CD14-positive monocyte (primary cell): ENCODE results near the gene TMEM132C. TPM values are rescaled to one million over a fixed set of nuclear protein-coding genes. Genes with fewer than 3 reads are reported as not detected.

Experiments
- DNase-seq, 3 donors: peaks; one replicate each; pipeline ENCODE4 v3.0.0-alpha.2; 2011 to 2022
- H2AFZ ChIP-seq: 2 replicates; pipeline ENCODE4 v1.6.0; 2012; ENCODE audit warnings: mild to moderate bottlenecking, low read depth, low read length, inconsistent platforms; ENCODE audit not compliant: insufficient read depth, poor library complexity, severe bottlenecking
- H3K27ac ChIP-seq, 2 donors: 1 replicate in 1 of 2; 2 replicates in 1 of 2; pipeline ENCODE4 v1.5.1; 2012 to 2013; ENCODE audit warnings: low read length in 2 of 2, control low read depth in 1 of 2, inconsistent platforms in 1 of 2, low read depth in 1 of 2, mild to moderate bottlenecking in 1 of 2
- H3K27me3 ChIP-seq, 2 donors: one replicate each; pipeline versions ENCODE4 v1.6.0 to v1.6.1; 2011 to 2013; ENCODE audit warnings: low read length in 2 of 2; ENCODE audit not compliant: control insufficient read depth in 2 of 2, insufficient read depth in 2 of 2
- H3K36me3 ChIP-seq, 2 donors: replicated peaks in 1 of 2; 1 replicate in 1 of 2; 2 replicates in 1 of 2; pipeline versions ENCODE4 v1.5.1 to v1.6.1; 2012 to 2013; ENCODE audit warnings: low read length in 2 of 2, control low read depth in 1 of 2, inconsistent platforms in 1 of 2, mild to moderate bottlenecking in 1 of 2; ENCODE audit not compliant: insufficient read depth in 2 of 2, control insufficient read depth in 1 of 2
- H3K4me1 ChIP-seq, 2 donors: 1 replicate in 1 of 2; 2 replicates in 1 of 2; pipeline versions ENCODE4 v1.5.1 to v1.6.1; 2012 to 2013; ENCODE audit warnings: low read length in 2 of 2, control low read depth in 1 of 2, inconsistent platforms in 1 of 2, mild to moderate bottlenecking in 1 of 2, moderate library complexity in 1 of 2; ENCODE audit not compliant: insufficient read depth in 2 of 2, control insufficient read depth in 1 of 2
- H3K4me2 ChIP-seq: replicated peaks from 2 replicates; pipeline ENCODE3; 2012; ENCODE audit warnings: low read length, moderate library complexity, mild to moderate bottlenecking; ENCODE audit not compliant: poor library complexity, severe bottlenecking; ENCODE audit errors: extremely low read depth
- H3K4me3 ChIP-seq, 3 experiments: fragments of 200-600 bp in 1 of 3; sonication (generic) in 1 of 3; replicated peaks in 1 of 3; 1 replicate in 2 of 3; 2 replicates in 1 of 3; pipeline ENCODE4 v1.5.1; 2011 to 2013; ENCODE audit warnings: low read length in 3 of 3, mild to moderate bottlenecking in 3 of 3, control low read depth in 2 of 3, low read depth in 2 of 3, inconsistent platforms in 1 of 3, moderate library complexity in 1 of 3
- H3K79me2 ChIP-seq: 2 replicates; pipeline ENCODE4 v1.6.0; 2012; ENCODE audit warnings: mild to moderate bottlenecking, control low read depth, inconsistent platforms, low read length, moderate library complexity; ENCODE audit not compliant: insufficient read depth
- H3K9ac ChIP-seq: 2 replicates; pipeline ENCODE4 v1.6.0; 2017; ENCODE audit warnings: low read length, mild to moderate bottlenecking; ENCODE audit not compliant: insufficient read depth, poor library complexity, severe bottlenecking
- H3K9me3 ChIP-seq, 2 donors: replicated peaks in 1 of 2; 1 replicate in 1 of 2; 2 replicates in 1 of 2; pipeline versions ENCODE4 v1.5.1 to v1.6.1; 2012 to 2013; ENCODE audit warnings: low read length in 2 of 2, control low read depth in 1 of 2; ENCODE audit not compliant: control insufficient read depth in 1 of 2, insufficient read depth in 1 of 2
- H4K20me1 ChIP-seq: 2 replicates; pipeline ENCODE4 v1.6.0; 2012; ENCODE audit warnings: mild to moderate bottlenecking, low read length, control low read depth, moderate library complexity; ENCODE audit not compliant: insufficient read depth
- H3K27ac Mint-ChIP-seq, 7 donors: one replicate each; pipeline ENCODE4 v1.8.0; 2020; ENCODE audit warnings: mild to moderate bottlenecking in 7 of 7, mixed read lengths in 7 of 7, moderate library complexity in 6 of 7, inconsistent platforms in 2 of 7
- H3K27me3 Mint-ChIP-seq, 3 donors: one replicate each; pipeline ENCODE4 v1.8.0; 2021 to 2022; ENCODE audit warnings: low read depth in 3 of 3, mild to moderate bottlenecking in 3 of 3, mixed read lengths in 3 of 3, moderate library complexity in 3 of 3, inconsistent platforms in 1 of 3
- H3K36me3 Mint-ChIP-seq, 2 donors: one replicate each; pipeline ENCODE4 v1.8.0; 2020; ENCODE audit warnings: mixed read lengths in 2 of 2, inconsistent platforms in 1 of 2, mild to moderate bottlenecking in 1 of 2
- H3K4me1 Mint-ChIP-seq: one replicate; pipeline ENCODE4 v1.8.0; 2020; ENCODE audit warnings: mild to moderate bottlenecking, mixed read lengths
- H3K4me3 Mint-ChIP-seq, 2 donors: one replicate each; pipeline ENCODE4 v1.8.0; 2020; ENCODE audit warnings: mild to moderate bottlenecking in 2 of 2, mixed read lengths in 2 of 2, moderate library complexity in 1 of 2
- H3K9me3 Mint-ChIP-seq, 7 donors: one replicate each; pipeline ENCODE4 v1.8.0; 2020 to 2022; ENCODE audit warnings: mixed read lengths in 7 of 7, mild to moderate bottlenecking in 6 of 7, moderate library complexity in 6 of 7, inconsistent platforms in 2 of 7
- WGBS: methylation state at CpG from one replicate; pipeline ENCODE4 v1.1.5; 2013; ENCODE audit warnings: missing lambda C conversion rate; ENCODE audit not compliant: insufficient coverage; 5-methylcytosine and 5-hydroxymethylcytosine counted together
- intact Hi-C, 2 donors: fragments of 100-400 bp; cut with micrococcal nuclease; formaldehyde crosslinking; loops; one replicate each; pipeline versions ENCODE4 v1.15.0 to v1.15.1; 2023
- polyA plus RNA-seq, 3 donors: library from polyadenylated mRNA; depleted of rRNA in 1 of 3; unstranded in 2 of 3; stranded (reverse) in 1 of 3; fragments of 300-500 nt in 2 of 3; fragments of >200 nt in 1 of 3; fragmentation: Illumina TruSeq in 2 of 3; gene quantifications; 1 replicate in 2 of 3; 2 replicates in 1 of 3; pipeline ENCODE4 v1.2.3, GENCODE V29; 2012 to 2021
- TF ChIP-seq, protein P1 (sequence below): fragments of 200-600 bp; IDR thresholded peaks from one replicate; pipeline ENCODE4 v1.8.0; 2022; ENCODE audit warnings: antibody characterized with exemption, mild to moderate bottlenecking

Gene TMEM132C
- polyA plus RNA-seq, 3 donors, result not detected

DNA sequence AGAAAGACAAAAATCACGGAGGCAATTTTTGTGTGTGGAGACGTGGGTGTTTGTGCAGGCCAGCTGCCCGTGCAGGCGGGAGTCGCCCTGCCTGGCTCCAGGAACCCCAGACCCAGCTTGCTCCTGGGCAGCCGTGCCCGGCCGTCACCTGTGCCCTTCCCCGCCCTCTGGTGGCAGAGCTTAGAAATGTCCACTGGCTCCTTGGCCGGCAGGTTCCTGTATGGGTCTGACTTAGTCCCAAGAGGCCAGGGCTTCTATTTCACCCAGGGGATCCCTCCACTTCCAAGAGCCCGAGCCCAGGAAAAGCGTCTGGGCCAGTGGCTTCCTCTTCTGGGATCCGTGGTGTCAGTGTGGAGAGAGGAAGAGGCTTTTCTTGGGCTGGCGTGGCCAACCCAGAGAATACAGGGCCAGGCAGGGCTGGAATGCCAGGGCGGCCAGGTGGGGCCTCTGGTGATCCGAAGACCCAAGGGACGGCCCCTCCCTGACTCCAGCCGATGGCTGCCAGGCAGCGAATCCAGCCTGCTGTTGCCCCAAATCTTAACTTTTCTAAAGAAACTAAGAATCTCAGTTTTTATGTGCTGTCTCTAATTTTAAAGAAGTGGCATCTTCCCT lies 120.9 kb downstream of the TMEM132C start:
- DNase-seq, result no peak
- H3K9me3 ChIP-seq, result no peaks in the 10 kb centered on the region
- H3K9me3 Mint-ChIP-seq, result peaks cover 0 to 7% (median 0%) of the 10 kb centered on the region in 7 donors
- 23% methylated on average over 18 of the region's 19 CpGs for WGBS
- H3K27me3 ChIP-seq, result no peaks in the 10 kb centered on the region
- no peak overlapping the region for H3K9ac ChIP-seq
- no peak overlapping the region for H3K27ac Mint-ChIP-seq
- no peaks in the 10 kb centered on the region for H3K4me1 ChIP-seq
- H3K27me3 Mint-ChIP-seq, result peaks cover 0 to 3% (median 2%) of the 10 kb centered on the region in 3 donors
- intact Hi-C loops, result no loop called here
- no peak overlapping the region for H3K4me2 ChIP-seq
- no peak overlapping the region for H2AFZ ChIP-seq
- H4K20me1 ChIP-seq, result no peaks in the 10 kb centered on the region
- no peak overlapping the region for H3K27ac ChIP-seq
- no peaks in the 10 kb centered on the region for H3K79me2 ChIP-seq
- no peak overlapping the region for H3K4me3 ChIP-seq
- H3K36me3 Mint-ChIP-seq, result no peaks in the 10 kb centered on the region
- no peaks in the 10 kb centered on the region for H3K36me3 ChIP-seq
- H3K4me3 Mint-ChIP-seq, result no peak overlapping the region
- no peaks in the 10 kb centered on the region for H3K4me1 Mint-ChIP-seq
- TF ChIP-seq, protein P1, sequence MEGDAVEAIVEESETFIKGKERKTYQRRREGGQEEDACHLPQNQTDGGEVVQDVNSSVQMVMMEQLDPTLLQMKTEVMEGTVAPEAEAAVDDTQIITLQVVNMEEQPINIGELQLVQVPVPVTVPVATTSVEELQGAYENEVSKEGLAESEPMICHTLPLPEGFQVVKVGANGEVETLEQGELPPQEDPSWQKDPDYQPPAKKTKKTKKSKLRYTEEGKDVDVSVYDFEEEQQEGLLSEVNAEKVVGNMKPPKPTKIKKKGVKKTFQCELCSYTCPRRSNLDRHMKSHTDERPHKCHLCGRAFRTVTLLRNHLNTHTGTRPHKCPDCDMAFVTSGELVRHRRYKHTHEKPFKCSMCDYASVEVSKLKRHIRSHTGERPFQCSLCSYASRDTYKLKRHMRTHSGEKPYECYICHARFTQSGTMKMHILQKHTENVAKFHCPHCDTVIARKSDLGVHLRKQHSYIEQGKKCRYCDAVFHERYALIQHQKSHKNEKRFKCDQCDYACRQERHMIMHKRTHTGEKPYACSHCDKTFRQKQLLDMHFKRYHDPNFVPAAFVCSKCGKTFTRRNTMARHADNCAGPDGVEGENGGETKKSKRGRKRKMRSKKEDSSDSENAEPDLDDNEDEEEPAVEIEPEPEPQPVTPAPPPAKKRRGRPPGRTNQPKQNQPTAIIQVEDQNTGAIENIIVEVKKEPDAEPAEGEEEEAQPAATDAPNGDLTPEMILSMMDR, result peak; percentile 46

DNA sequence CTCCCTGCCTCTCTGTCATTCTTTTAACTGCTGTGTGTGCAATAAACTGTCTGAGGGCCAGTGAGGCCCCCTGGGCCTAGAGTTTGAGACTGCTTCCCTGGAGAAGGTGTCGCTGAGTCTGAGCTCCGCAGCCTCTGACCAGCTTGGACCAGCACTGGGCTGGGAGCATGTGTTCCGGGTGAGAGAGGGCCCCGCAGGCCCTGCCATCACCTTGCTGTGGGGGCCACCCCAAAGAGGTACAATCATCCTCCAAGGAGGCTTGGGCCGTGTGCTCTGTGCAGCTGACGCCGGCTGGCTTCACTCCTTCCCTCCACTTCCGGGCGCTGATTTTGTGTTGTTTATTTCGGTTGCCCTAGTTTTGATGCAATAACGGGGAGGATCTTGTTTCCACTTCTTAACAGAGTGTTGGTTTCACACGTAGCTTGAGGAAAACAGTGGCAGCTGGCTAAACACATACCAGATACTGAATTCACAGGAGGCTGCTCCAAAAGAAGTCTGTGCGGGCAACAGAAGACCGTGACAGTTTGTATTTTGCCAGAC lies 121.6 kb downstream of the TMEM132C start:
- H2AFZ ChIP-seq, result no peak overlapping the region
- intact Hi-C loops, result no loop called here
- Mint-ChIP-seq H3K9me3 (peaks cover 0 to 10% (median 2%) of the 10 kb centered on the region in 7 donors), H3K4me3 (no peak overlapping the region), H3K36me3 (no peaks in the 10 kb centered on the region), H3K27ac (no peak overlapping the region), H3K27me3 (peaks cover 1 to 3% (median 1%) of the 10 kb centered on the region in 3 donors), H3K4me1 (no peaks in the 10 kb centered on the region)
- TF ChIP-seq, protein P1, result no peak
- no peak for DNase-seq
- H3K4me2 ChIP-seq, result no peak overlapping the region
- H3K27ac ChIP-seq, result no peak overlapping the region
- no peaks in the 10 kb centered on the region for H3K9me3 ChIP-seq
- no peaks in the 10 kb centered on the region for H3K4me1 ChIP-seq
- H3K9ac ChIP-seq, result no peak overlapping the region
- no peaks in the 10 kb centered on the region for H3K36me3 ChIP-seq
- H3K79me2 ChIP-seq, result no peaks in the 10 kb centered on the region
- H3K4me3 ChIP-seq, result no peak overlapping the region
- no peaks in the 10 kb centered on the region for H3K27me3 ChIP-seq
- WGBS, result 29% methylated on average over 6 of the region's 14 CpGs
- no peaks in the 10 kb centered on the region for H4K20me1 ChIP-seq
